Measurements from ENCODE around the gene PAX6.

- no peak for TF ChIP-seq CTCF (conservative IDR thresholded peaks at IDR 0.05; ENCODE audit: low read depth, low read length)
- no peak for TF ChIP-seq EZH2 (IDR thresholded peaks at IDR 0.05; ENCODE audit: low read length, unreplicated experiment)
- TF ChIP-seq EZH2phosphoT487 (IDR thresholded peaks at IDR 0.05; ENCODE audit: borderline replicate concordance, low read length): no peak
These were observed 34.2 kb upstream of the PAX6 start for GRCh38 chr11:31845331-31845730.
